Fibroblast of pulmonary artery (primary cell): ENCODE data around the gene CYSLTR2.

Experiments used
- DNase-seq: peaks from one replicate; pipeline ENCODE4 v3.0.0-alpha.2; 2010; ENCODE audit warnings: low read depth
- H3K4me3 ChIP-seq: replicated peaks from 2 replicates; pipeline ENCODE4 v1.5.1; 2011; ENCODE audit warnings: low read depth, mild to moderate bottlenecking, control low read depth, low read length, moderate library complexity
- CTCF ChIP-seq: IDR thresholded peaks from 2 replicates; pipeline ENCODE4 v1.5.1; 2011; ENCODE audit warnings: mild to moderate bottlenecking, control low read depth, low read length, inconsistent platforms; ENCODE audit errors: missing control alignments

Gene CYSLTR2

GRCh38 chr13:48746821-48747220, 93.1 kb downstream of the CYSLTR2 start:
- TF ChIP-seq CTCF: no peak
- H3K4me3 ChIP-seq: no peak overlapping the region
- DNase-seq: peak; percentile 45

GRCh38 chr13:48748681-48749080, 95.0 kb downstream of the CYSLTR2 start:
- H3K4me3 ChIP-seq: no peak overlapping the region
- no peak for DNase-seq
- no peak for TF ChIP-seq CTCF

GRCh38 chr13:48749144-48749543, 95.4 kb downstream of the CYSLTR2 start:
- peak; percentile 66 for DNase-seq
- no peak overlapping the region for H3K4me3 ChIP-seq
- TF ChIP-seq CTCF: no peak

- peak; percentile 61 for TF ChIP-seq CTCF
- no peak overlapping the region for H3K4me3 ChIP-seq
- DNase-seq: peak; percentile 97
These were observed 96.2 kb downstream of the CYSLTR2 start for GRCh38 chr13:48749699-48750473.

- peak; percentile 78 for DNase-seq
- TF ChIP-seq CTCF: peak; percentile 37
- no peak overlapping the region for H3K4me3 ChIP-seq
These were observed 97.1 kb downstream of the CYSLTR2 start for GRCh38 chr13:48750588-48751383.

- no peak for DNase-seq
- no peak for TF ChIP-seq CTCF
- H3K4me3 ChIP-seq: no peak overlapping the region
These were observed 106.9 kb downstream of the CYSLTR2 start for GRCh38 chr13:48760626-48761025.
